GM12873 (cell line): ENCODE measurements around the gene BIVM.

Experiments
- TF ChIP-seq, protein P1 (sequence below): IDR thresholded peaks from 2 replicates; pipeline ENCODE4 v1.5.1; 2012; ENCODE audit warnings: low read depth, mild to moderate bottlenecking, moderate library complexity, low read length, control low read depth; ENCODE audit not compliant: insufficient read depth; ENCODE audit errors: missing control alignments

BIVM gene

DNA sequence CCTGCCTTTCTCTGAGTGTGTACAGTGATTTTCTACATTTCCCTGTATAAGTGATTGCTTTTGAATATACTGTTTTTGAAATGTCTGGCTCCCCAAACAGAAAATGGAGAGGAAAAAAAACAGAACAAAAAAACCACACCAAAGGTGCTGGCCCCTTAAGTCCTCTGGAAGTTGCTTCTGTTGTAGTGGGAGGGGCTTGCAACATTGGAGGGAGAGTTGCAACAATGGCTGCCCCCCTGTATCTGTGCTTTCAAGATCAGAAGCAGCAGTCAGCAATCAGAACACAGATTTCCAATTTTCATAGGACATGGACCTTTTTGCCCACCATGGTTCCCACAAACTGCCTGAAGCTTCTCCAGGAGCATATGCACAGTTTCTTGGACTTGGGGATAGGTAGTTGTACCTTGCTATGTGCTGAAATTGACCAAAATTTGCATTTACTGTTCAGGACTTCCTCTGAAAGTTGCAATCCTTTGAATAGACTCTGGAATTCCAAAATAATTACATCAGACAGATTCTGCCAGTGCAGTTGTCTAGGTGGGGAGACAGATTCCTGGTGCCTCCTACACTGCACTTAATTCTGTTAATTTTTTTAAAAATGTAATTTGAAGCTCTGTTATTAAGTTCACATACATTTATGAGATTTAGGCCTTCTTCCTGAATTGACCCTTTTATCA, 13.8 kb downstream of the BIVM start:
- TF ChIP-seq, protein P1, sequence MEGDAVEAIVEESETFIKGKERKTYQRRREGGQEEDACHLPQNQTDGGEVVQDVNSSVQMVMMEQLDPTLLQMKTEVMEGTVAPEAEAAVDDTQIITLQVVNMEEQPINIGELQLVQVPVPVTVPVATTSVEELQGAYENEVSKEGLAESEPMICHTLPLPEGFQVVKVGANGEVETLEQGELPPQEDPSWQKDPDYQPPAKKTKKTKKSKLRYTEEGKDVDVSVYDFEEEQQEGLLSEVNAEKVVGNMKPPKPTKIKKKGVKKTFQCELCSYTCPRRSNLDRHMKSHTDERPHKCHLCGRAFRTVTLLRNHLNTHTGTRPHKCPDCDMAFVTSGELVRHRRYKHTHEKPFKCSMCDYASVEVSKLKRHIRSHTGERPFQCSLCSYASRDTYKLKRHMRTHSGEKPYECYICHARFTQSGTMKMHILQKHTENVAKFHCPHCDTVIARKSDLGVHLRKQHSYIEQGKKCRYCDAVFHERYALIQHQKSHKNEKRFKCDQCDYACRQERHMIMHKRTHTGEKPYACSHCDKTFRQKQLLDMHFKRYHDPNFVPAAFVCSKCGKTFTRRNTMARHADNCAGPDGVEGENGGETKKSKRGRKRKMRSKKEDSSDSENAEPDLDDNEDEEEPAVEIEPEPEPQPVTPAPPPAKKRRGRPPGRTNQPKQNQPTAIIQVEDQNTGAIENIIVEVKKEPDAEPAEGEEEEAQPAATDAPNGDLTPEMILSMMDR = no peak

DNA sequence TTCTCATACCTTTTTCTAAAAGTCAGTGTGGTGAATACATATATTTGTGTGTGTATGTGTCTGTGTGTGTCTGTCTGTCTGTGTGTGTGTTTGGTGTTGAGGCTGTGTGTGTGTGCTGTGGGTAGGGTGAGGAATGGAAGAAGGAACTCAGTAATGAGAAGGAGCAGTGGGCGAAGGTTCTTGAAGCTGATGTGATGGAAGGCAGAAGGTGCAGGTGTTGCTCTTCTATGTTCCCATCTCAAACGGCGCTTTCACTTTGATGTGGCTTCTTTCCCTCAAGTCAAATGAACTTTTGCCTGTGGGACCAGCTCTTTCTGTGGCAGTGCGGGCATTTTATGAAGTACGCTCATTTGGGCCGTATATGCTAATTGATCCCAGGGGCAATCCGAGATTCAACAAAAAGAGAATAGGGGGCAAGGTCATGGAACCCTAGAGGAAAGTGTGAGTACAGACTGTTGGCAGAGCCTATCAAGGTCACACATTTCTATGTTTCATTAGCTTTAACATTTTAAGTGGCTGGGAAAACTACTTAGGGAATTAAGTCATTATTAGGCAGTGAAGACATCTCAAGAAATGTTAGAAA, 15.2 kb downstream of the BIVM start:
- TF ChIP-seq, protein P1 = no peak

DNA sequence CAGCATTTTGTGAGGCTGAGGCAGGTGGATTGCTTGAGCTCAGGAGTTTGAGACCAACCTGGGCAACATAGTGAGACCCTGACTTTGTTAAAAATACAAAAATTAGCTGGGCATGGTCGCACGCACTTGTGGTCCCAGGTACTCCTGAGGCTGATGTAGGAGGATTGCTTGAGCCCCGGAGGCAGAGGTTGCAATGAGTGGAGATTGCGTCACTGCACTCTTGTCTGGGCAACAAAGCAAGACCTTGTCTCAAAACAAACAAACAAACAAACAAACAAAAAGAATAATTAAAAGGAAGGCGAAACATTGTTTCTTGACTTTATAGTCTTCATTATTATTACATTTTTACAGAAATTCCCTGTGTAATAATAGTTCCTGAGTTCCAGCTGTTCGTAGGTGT, 15.9 kb downstream of the BIVM start:
- TF ChIP-seq, protein P1 = no peak

DNA sequence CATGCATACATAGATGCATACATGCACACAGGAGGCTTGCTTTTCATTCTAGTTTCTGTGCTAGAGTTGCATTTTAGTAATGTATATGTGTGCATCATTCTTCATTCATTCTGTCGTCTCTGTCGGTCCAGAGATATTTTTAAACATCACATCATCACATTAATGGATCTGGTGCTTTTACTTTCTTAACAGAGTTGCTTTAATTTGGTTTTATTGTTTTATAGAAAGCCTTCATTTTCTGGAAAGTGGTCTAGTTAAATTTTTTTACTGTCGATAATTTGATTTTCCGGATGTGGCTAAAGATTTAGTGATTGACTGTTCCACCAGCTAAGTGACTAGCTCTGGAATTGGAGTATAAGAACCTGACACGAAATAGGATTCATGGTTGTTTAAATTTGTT, 16.9 kb downstream of the BIVM start:
- TF ChIP-seq, protein P1 = no peak

DNA sequence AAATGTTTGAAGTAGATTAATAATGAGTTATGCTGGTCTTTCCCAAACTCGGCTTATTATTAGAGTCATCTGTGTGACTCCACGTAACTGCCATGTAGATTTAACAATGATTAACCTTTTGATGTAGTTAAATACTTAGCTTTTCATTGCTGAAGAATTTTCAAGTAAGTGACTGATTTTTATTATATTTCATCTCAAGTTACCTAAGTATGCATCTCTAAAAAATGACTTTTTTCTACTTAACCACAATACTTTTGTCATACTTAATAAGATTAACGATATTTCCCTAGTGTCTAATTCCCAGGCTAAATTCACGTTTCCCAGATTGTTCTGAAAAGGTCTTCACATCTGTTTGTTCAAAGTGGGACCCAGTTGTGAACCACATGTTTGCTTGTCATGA, 17.8 kb downstream of the BIVM start:
- TF ChIP-seq, protein P1 = no peak

DNA sequence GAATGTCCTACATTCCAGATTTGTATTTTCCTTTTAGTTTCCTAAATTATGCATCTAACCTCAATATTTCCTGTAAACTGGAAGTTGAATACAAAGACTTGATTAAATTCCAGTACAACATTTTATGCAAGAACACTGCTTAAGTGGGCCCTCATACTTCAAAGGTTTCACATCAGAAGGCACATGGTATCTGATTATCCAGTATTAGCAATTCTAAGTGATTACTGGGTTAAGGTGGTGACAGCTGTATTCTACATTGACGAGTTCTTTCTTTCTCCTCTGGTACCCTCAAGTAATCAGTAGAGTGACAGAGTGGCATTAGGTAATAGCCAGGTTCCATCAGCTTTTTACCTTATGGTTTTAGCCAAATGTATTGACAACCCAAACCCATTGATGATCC, 18.3 kb downstream of the BIVM start:
- TF ChIP-seq, protein P1 = no peak

DNA sequence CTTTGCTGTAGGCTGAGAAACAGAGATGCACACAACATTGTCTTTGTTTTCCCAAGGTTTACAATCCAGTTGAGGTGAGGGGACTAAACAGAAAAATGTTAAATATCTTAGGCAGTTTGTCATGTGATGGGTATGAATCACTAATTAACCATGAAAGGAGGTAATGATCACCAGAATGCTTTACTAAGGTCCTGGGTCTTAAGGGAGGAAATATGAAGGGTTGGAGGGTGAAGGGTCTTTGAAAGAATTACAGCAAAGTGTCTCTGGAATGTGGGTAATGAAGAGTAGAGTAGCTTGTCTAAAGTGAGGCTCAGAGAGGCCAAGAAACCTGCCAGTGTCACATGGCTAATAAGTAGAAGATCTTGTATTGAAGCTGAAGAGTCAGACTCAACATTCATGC, 19.0 kb downstream of the BIVM start:
- TF ChIP-seq, protein P1 = no peak

DNA sequence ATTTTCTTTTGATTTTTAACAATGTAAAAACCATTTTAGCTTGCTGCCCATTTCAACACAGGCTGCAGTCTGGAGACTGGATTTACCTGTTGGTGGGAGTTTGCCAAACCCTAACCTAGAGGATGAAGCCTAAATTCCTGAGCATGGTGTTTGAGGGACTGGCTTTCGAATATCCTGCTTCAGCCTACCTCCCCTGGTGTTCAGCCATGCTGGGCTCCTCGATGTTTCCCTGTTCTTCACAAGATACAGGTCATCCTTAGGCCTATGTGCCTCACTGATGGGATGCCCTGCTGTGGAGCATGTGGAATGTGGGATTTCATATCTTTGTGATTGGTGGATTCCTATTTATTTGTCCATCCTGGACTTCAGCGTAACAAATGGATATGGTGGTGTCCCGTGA, 26.5 kb downstream of the BIVM start:
- TF ChIP-seq, protein P1 = no peak
